DMS 273 (cell line): ENCODE measurements around the gene LRP1B.

Source experiments
- DNase-seq: peaks from one replicate; lab custom pipeline; 2025; ENCODE audit not compliant: unreplicated experiment; lab: John Stamatoyannopoulos, UW

Gene LRP1B

GRCh38 chr2:142042536-142043199, 88.1 kb downstream of the LRP1B start:
- DNase-seq = no peak

- DNase-seq = no peak
Measured at GRCh38 chr2:142041996-142042395, 88.8 kb downstream of the LRP1B start.

- no peak for DNase-seq
Measured at GRCh38 chr2:142041105-142041504, 89.7 kb downstream of the LRP1B start.

- no peak for DNase-seq
Measured at GRCh38 chr2:142040556-142040955, 90.3 kb downstream of the LRP1B start.

GRCh38 chr2:142038826-142039225, 92.0 kb downstream of the LRP1B start:
- DNase-seq = no peak

GRCh38 chr2:142037744-142038143, 93.1 kb downstream of the LRP1B start:
- DNase-seq = no peak

GRCh38 chr2:142037066-142037465, 93.8 kb downstream of the LRP1B start:
- no peak for DNase-seq

- no peak for DNase-seq
Measured at GRCh38 chr2:142033393-142033792, 97.4 kb downstream of the LRP1B start.

GRCh38 chr2:142031656-142032055, 99.2 kb downstream of the LRP1B start:
- no peak for DNase-seq

GRCh38 chr2:142030735-142031134, 100.1 kb downstream of the LRP1B start:
- no peak for DNase-seq

GRCh38 chr2:142029974-142030373, 100.8 kb downstream of the LRP1B start:
- DNase-seq = no peak

- no peak for DNase-seq
Measured at GRCh38 chr2:142025394-142025793, 105.4 kb downstream of the LRP1B start.

- DNase-seq = no peak
Measured at GRCh38 chr2:142020368-142020767, 110.4 kb downstream of the LRP1B start.

- DNase-seq = no peak
Measured at GRCh38 chr2:142014536-142014935, 116.3 kb downstream of the LRP1B start.

- DNase-seq = no peak
Measured at GRCh38 chr2:142012797-142013196, 118.0 kb downstream of the LRP1B start.

- no peak for DNase-seq
Measured at GRCh38 chr2:142010477-142011270, 120.1 kb downstream of the LRP1B start.

- DNase-seq = no peak
Measured at GRCh38 chr2:142008135-142008744, 122.6 kb downstream of the LRP1B start.

- DNase-seq = no peak
Measured at GRCh38 chr2:141994066-141994465, 136.8 kb downstream of the LRP1B start.

- no peak for DNase-seq
Measured at GRCh38 chr2:141992695-141993094, 138.1 kb downstream of the LRP1B start.

- no peak for DNase-seq
Measured at GRCh38 chr2:141968433-141968832, 162.4 kb downstream of the LRP1B start.

- DNase-seq = no peak
Measured at GRCh38 chr2:141967980-141968379, 162.8 kb downstream of the LRP1B start.

GRCh38 chr2:141967503-141967902, 163.3 kb downstream of the LRP1B start:
- no peak for DNase-seq
